Panc1 (cell line): Measurements from ENCODE around the gene LPA. TPM values are rescaled to one million over a fixed set of nuclear protein-coding genes. Genes with fewer than 3 reads are reported as not detected.
"Not testable (repeated sequence)": the region's sequence is repeated elsewhere in the genome, so short reads cannot be mapped to it uniquely, and the experiment has no call there.

Source experiments
- ATAC-seq: fragments of 200-7000 bp; cut with Tn5 transposase; 2 replicates; pipeline ENCODE4 v1.9.1; 2020; ENCODE audit warnings: mild to moderate bottlenecking, moderate library complexity
- BruUV-seq: library from RNA; stranded (reverse); fragments of 400-500 nt; replicated peaks from 2 replicates; lab custom pipeline; 2021; lab: Mats Ljungman, UMichigan
- CTCF ChIA-PET: fragments of 300-600 bp; sonication (Branson Sonifier 250); formaldehyde crosslinking; loops from one replicate; lab custom pipeline; 2022; ENCODE audit warnings: antibody characterized with exemption; lab: Charles Lee
- POLR2A ChIA-PET: fragments of 300-600 bp; sonication (Branson Sonifier 250); formaldehyde crosslinking; loops from one replicate; lab custom pipeline; 2022; ENCODE audit warnings: antibody characterized with exemption; lab: Charles Lee
- DNase-seq: peaks from one replicate; pipeline ENCODE4 v3.0.0-alpha.2; 2010; ENCODE audit warnings: low read depth, low spot score
- H3K27ac ChIP-seq: 2 replicates; pipeline ENCODE4 v1.5.1; 2011; ENCODE audit warnings: mild to moderate bottlenecking, low read length, inconsistent platforms
- H3K27me3 ChIP-seq: fragments of 200-500 bp; sonication (Bioruptor generic); 2 replicates; pipeline ENCODE4 v1.6.0; 2014; ENCODE audit warnings: low read length, inconsistent platforms; ENCODE audit not compliant: control insufficient read depth, insufficient read depth
- H3K36me3 ChIP-seq: fragments of 200-500 bp; sonication (Bioruptor generic); 2 replicates; pipeline ENCODE4 v1.5.1; 2014; ENCODE audit warnings: inconsistent platforms, mild to moderate bottlenecking, low read length, moderate library complexity; ENCODE audit not compliant: control insufficient read depth, insufficient read depth
- H3K4me1 ChIP-seq: 2 replicates; pipeline ENCODE4 v1.5.1; 2011; ENCODE audit warnings: inconsistent platforms, mild to moderate bottlenecking, low read length, moderate library complexity; ENCODE audit not compliant: control insufficient read depth, insufficient read depth
- H3K4me3 ChIP-seq, 2 experiments: 2 replicates each; pipeline ENCODE4 v1.5.1; 2011 to 2012; ENCODE audit warnings: low read depth in 2 of 2, low read length in 2 of 2, mild to moderate bottlenecking in 2 of 2, inconsistent platforms in 1 of 2, moderate library complexity in 1 of 2
- H3K9me3 ChIP-seq: fragments of 200-500 bp; sonication (Bioruptor generic); 2 replicates; pipeline ENCODE4 v1.5.1; 2014; ENCODE audit warnings: low read depth, mild to moderate bottlenecking, inconsistent platforms, low read length, moderate library complexity; ENCODE audit not compliant: control insufficient read depth, insufficient read depth
- POLR2AphosphoS5 ChIP-seq: IDR thresholded peaks from 2 replicates; pipeline ENCODE4 v1.6.1; 2012; ENCODE audit warnings: mild to moderate bottlenecking, low read depth, low read length, moderate library complexity
- SIN3A ChIP-seq: IDR thresholded peaks from 2 replicates; pipeline ENCODE4 v1.6.1; 2012; ENCODE audit warnings: low read depth, mild to moderate bottlenecking, low read length, moderate library complexity, borderline replicate concordance; ENCODE audit not compliant: insufficient read depth
- TCF7L2 ChIP-seq: IDR thresholded peaks from 2 replicates; pipeline ENCODE4 v1.6.1; 2011; ENCODE audit warnings: mild to moderate bottlenecking, low read depth, low read length, inconsistent platforms
- in situ Hi-C: cut with HindIII; loops from 2 replicates; pipeline ENCODE4 v1.10.0; 2016; ENCODE audit warnings: low sequenced_read_pairs, low pct_unique_long_range_greater_than_20kb
- intact Hi-C: fragments of 100-400 bp; cut with micrococcal nuclease; formaldehyde crosslinking; loops from one replicate; pipeline ENCODE4 v1.10.0; 2022; ENCODE audit not compliant: unreplicated experiment
- total RNA-seq: library from RNA; stranded (reverse); gene quantifications from one replicate; pipeline ENCODE4 v1.2.1, GENCODE V29; 2021; ENCODE audit not compliant: unreplicated experiment
- TF ChIP-seq, protein P1 (sequence below), 2 experiments: IDR thresholded peaks; 2 replicates each; pipeline ENCODE4 v1.6.1; 2011 to 2012; ENCODE audit warnings: low read depth in 2 of 2, control low read depth in 1 of 2, low read length in 1 of 2, mild to moderate bottlenecking in 1 of 2, moderate library complexity in 1 of 2; ENCODE audit not compliant: insufficient read depth in 1 of 2
- TF ChIP-seq, protein P2 (sequence below): fragments of 450-650 bp; IDR thresholded peaks from 2 replicates; pipeline ENCODE4 v1.5.1; 2017; ENCODE audit warnings: mild to moderate bottlenecking

LPA gene
- total RNA-seq, 1 experiment from 2014 or later: 0.21 TPM

GRCh38 chr6:160697826-160698225 is 33.8 kb upstream of the LPA start:
- Histone ChIP-seq H3K27me3 (no peaks in the 10 kb centered on the region), H3K36me3 (no peaks in the 10 kb centered on the region), H3K4me3 (no peak overlapping the region), H3K27ac (no peak overlapping the region), H3K9me3 (no peaks in the 10 kb centered on the region), H3K4me1 (no peaks in the 10 kb centered on the region)
- ChIA-PET POLR2A (no interaction called here), CTCF (no interaction called here)
- ATAC-seq (no peak), DNase-seq (no peak)
- no peak for TF ChIP-seq TCF7L2
- TF ChIP-seq, protein P1, sequence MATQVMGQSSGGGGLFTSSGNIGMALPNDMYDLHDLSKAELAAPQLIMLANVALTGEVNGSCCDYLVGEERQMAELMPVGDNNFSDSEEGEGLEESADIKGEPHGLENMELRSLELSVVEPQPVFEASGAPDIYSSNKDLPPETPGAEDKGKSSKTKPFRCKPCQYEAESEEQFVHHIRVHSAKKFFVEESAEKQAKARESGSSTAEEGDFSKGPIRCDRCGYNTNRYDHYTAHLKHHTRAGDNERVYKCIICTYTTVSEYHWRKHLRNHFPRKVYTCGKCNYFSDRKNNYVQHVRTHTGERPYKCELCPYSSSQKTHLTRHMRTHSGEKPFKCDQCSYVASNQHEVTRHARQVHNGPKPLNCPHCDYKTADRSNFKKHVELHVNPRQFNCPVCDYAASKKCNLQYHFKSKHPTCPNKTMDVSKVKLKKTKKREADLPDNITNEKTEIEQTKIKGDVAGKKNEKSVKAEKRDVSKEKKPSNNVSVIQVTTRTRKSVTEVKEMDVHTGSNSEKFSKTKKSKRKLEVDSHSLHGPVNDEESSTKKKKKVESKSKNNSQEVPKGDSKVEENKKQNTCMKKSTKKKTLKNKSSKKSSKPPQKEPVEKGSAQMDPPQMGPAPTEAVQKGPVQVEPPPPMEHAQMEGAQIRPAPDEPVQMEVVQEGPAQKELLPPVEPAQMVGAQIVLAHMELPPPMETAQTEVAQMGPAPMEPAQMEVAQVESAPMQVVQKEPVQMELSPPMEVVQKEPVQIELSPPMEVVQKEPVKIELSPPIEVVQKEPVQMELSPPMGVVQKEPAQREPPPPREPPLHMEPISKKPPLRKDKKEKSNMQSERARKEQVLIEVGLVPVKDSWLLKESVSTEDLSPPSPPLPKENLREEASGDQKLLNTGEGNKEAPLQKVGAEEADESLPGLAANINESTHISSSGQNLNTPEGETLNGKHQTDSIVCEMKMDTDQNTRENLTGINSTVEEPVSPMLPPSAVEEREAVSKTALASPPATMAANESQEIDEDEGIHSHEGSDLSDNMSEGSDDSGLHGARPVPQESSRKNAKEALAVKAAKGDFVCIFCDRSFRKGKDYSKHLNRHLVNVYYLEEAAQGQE (IDR thresholded peaks at IDR 0.05; ENCODE audit: insufficient read depth in 1 of 2, low read depth in 2 of 2, low read length in 1 of 2): no peak
- no peak for TF ChIP-seq SIN3A
- TF ChIP-seq, protein P2, sequence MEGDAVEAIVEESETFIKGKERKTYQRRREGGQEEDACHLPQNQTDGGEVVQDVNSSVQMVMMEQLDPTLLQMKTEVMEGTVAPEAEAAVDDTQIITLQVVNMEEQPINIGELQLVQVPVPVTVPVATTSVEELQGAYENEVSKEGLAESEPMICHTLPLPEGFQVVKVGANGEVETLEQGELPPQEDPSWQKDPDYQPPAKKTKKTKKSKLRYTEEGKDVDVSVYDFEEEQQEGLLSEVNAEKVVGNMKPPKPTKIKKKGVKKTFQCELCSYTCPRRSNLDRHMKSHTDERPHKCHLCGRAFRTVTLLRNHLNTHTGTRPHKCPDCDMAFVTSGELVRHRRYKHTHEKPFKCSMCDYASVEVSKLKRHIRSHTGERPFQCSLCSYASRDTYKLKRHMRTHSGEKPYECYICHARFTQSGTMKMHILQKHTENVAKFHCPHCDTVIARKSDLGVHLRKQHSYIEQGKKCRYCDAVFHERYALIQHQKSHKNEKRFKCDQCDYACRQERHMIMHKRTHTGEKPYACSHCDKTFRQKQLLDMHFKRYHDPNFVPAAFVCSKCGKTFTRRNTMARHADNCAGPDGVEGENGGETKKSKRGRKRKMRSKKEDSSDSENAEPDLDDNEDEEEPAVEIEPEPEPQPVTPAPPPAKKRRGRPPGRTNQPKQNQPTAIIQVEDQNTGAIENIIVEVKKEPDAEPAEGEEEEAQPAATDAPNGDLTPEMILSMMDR: no peak
- no peak for TF ChIP-seq POLR2AphosphoS5
- intact Hi-C loops (no loop called here), in situ Hi-C loops (no loop called here)
- BruUV-seq: no TSS peak

- CTCF ChIA-PET, intact Hi-C loops, ATAC-seq, H3K9me3 ChIP-seq, BruUV-seq, H3K27ac ChIP-seq, H3K4me3 ChIP-seq, DNase-seq, POLR2A ChIA-PET, H3K36me3 ChIP-seq, H3K27me3 ChIP-seq, H3K4me1 ChIP-seq, in situ Hi-C loops: not testable (repeated sequence)
Measured at GRCh38 chr6:160696884-160697283, 32.8 kb upstream of the LPA start.

DNA sequence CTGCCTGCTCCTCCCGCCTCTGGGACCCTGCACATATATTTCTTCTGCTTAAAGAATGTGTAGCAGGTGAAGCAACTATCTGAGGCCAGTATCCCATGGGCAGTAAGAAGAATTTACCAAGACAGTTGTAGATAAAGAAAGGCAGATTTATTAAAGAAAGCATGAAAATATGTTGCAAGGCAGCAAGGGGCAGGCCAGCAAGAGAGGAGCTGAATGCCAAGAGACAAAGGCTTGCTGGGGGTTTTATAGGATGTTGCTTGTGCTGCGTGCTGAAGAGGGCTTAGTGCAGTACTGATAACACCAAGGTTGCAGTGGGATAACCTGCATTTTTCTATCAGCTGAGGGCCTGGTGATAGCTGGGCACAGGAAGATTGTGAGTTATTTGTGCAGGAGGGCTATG is 31.5 kb upstream of the LPA start:
- H3K27ac ChIP-seq, H3K27me3 ChIP-seq, intact Hi-C loops, H3K4me3 ChIP-seq, DNase-seq, H3K36me3 ChIP-seq, BruUV-seq, ATAC-seq, CTCF ChIA-PET, H3K9me3 ChIP-seq, H3K4me1 ChIP-seq, POLR2A ChIA-PET, in situ Hi-C loops: not testable (repeated sequence)

DNA sequence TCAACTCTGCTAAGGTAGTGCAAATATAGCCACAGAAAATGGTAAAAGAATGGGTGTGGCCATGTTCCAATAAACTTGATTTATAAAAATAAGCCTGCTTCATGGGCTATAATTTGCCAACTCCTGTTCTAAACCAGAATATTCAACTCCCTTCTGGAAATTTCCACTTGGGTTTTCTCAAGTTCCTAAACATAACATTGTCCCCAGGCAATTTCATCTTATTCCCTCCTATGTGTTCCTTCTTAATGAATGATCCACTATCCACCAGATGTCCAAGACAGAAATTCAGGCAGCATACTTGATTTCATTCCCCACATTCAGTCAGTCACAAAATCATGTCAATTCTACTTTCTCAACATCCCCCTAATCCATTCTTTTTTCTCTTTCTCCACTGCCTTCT is 30.9 kb upstream of the LPA start:
- DNase-seq, H3K36me3 ChIP-seq, H3K9me3 ChIP-seq, CTCF ChIA-PET, in situ Hi-C loops, H3K4me3 ChIP-seq, H3K27me3 ChIP-seq, POLR2A ChIA-PET, intact Hi-C loops, ATAC-seq, H3K27ac ChIP-seq, BruUV-seq, H3K4me1 ChIP-seq: not testable (repeated sequence)
